ENCODE measurements around the gene RPN1. TPM values are rescaled to one million over a fixed set of nuclear protein-coding genes. Genes with fewer than 3 reads are reported as not detected.
A peak's percentile ranks its signal among the peaks of the same experiment; 100 is the strongest.

The RPN1 gene
- total and polyA plus RNA-seq, 2 of the 13 experiments (the other 11 are each of a cell fraction or from before 2014, with no cell fraction given), result 290 to 342 TPM

- peak; percentile 69 for TF ChIP-seq TARDBP (CRISPR knock-in tag; IDR thresholded peaks at IDR 0.05)
- TF ChIP-seq ZNF776 (CRISPR knock-in tag; IDR thresholded peaks at IDR 0.05), result peak; percentile 74; the same call in 1 of the 2 replicates
- no peak for TF ChIP-seq ZNF382 (CRISPR knock-in tag; IDR thresholded peaks at IDR 0.05; ENCODE audit: borderline replicate concordance)
- no peak for TF ChIP-seq ZFP41 (CRISPR knock-in tag; IDR thresholded peaks at IDR 0.05; ENCODE audit: borderline replicate concordance)
- TF ChIP-seq REST (IDR thresholded peaks at IDR 0.05; ENCODE audit: borderline replicate concordance in 1 of 2, low read depth in 1 of 2, low read length in 2 of 2), result no peak
- TF ChIP-seq SAFB2 (CRISPR knock-in tag; IDR thresholded peaks at IDR 0.05; ENCODE audit: borderline replicate concordance, low read depth), result peak; percentile 82; the same call in 1 of the 2 replicates
- TF ChIP-seq ZNF276 (CRISPR knock-in tag; IDR thresholded peaks at IDR 0.05; ENCODE audit: low read depth), result no peak
- TF ChIP-seq MED8 (CRISPR knock-in tag; IDR thresholded peaks at IDR 0.05; ENCODE audit: insufficient replicate concordance), result peak; percentile 31
- no peak; the same call in 1 of the 2 replicates for TF ChIP-seq NR0B2 (CRISPR knock-in tag; IDR thresholded peaks at IDR 0.05)
- TF ChIP-seq NBN (conservative IDR thresholded peaks at IDR 0.05), result no peak
- peak; percentile 48; the same call in 1 of the 2 replicates for TF ChIP-seq THRA (CRISPR knock-in tag; IDR thresholded peaks at IDR 0.05; ENCODE audit: borderline replicate concordance)
- no peak; the same call in 1 of the 2 replicates for TF ChIP-seq RELA (CRISPR knock-in tag; IDR thresholded peaks at IDR 0.05)
- TF ChIP-seq THAP8 (CRISPR knock-in tag; IDR thresholded peaks at IDR 0.05; ENCODE audit: borderline replicate concordance), result no peak; the same call in 1 of the 2 replicates
- peak; percentile 76 for TF ChIP-seq HIVEP1 (CRISPR knock-in tag; IDR thresholded peaks at IDR 0.05)
- TF ChIP-seq DNMT1 (CRISPR knock-in tag; IDR thresholded peaks at IDR 0.05), result no peak
- no peak for TF ChIP-seq TCF7L2 (IDR thresholded peaks at IDR 0.05; ENCODE audit: low read depth, low read length)
Measured at GRCh38 chr3:128650096-128651050, at the start of gene RPN1 (continued).

Measured in HepG2 (cell line).